UCSD-AML1 (cell line): ENCODE results near the gene QARS1.

Experiments
- DNase-seq: peaks from one replicate; lab custom pipeline; 2025; ENCODE audit not compliant: unreplicated experiment; lab: John Stamatoyannopoulos, UW

QARS1 gene

GRCh38 chr3:49054344-49054862 lies 50.2 kb downstream of the QARS1 start:
- DNase-seq: no peak

GRCh38 chr3:49053543-49053942 lies 51.0 kb downstream of the QARS1 start:
- DNase-seq: no peak
